ENCODE results near the gene OAS2. TPM values are rescaled to one million over a fixed set of nuclear protein-coding genes. Genes with fewer than 3 reads are reported as not detected.

OAS2 gene
- total and polyA plus RNA-seq, 10 of the 15 experiments (the other 5 are each of a cell fraction or from before 2014, with no cell fraction given): 32.4 to 290 (median 90.2) TPM

- TF ChIP-seq ATF2 (IDR thresholded peaks at IDR 0.05; ENCODE audit: low read length) (no peak), YBX1 (IDR thresholded peaks at IDR 0.05) (no peak), BACH1 (IDR thresholded peaks at IDR 0.05; ENCODE audit: borderline replicate concordance) (peak; percentile 64; the same call in 1 of the 2 replicates), ZNF592 (IDR thresholded peaks at IDR 0.05) (no peak), SUPT20H (IDR thresholded peaks at IDR 0.05; ENCODE audit: borderline replicate concordance, control insufficient read depth, low read depth, low read length) (no peak), RCOR1 (conservative IDR thresholded peaks at IDR 0.05; ENCODE audit: low read depth, low read length) (no peak), PAX5 (IDR thresholded peaks at IDR 0.05; ENCODE audit: borderline replicate concordance, low read depth, low read length) (no peak), FOXM1 (IDR thresholded peaks at IDR 0.05; ENCODE audit: low read depth, low read length) (no peak), MTA2 (IDR thresholded peaks at IDR 0.05; ENCODE audit: low read depth) (0 out of 2 replicates have a peak, but pooled peaks have one; percentile 26), TCF12 (IDR thresholded peaks at IDR 0.05; ENCODE audit: low read depth, low read length) (no peak), CHD1 (IDR thresholded peaks at IDR 0.05; ENCODE audit: low read depth, low read length) (no peak), SMAD5 (IDR thresholded peaks at IDR 0.05; ENCODE audit: low read depth) (no peak), MEF2A (IDR thresholded peaks at IDR 0.05; ENCODE audit: insufficient read depth, low read depth, low read length) (no peak), ELK1 (IDR thresholded peaks at IDR 0.05; ENCODE audit: low read depth, low read length) (no peak), CEBPZ (IDR thresholded peaks at IDR 0.05; ENCODE audit: low read depth, low read length) (no peak)
Measured at GRCh38 chr12:112937741-112938719, 40.3 kb upstream of the OAS2 start, which contains the start of gene OAS3 (continued).
